HepG2 (cell line): ENCODE data around the gene ZBBX. TPM values are rescaled to one million over a fixed set of nuclear protein-coding genes. Genes with fewer than 3 reads are reported as not detected.

Experiments used
- ATAC-seq: fragments of 200-7000 bp; cut with Tn5 transposase; 3 replicates; pipeline ENCODE4 v1.9.1; 2020; ENCODE audit warnings: mild to moderate bottlenecking, moderate library complexity
- BruUV-seq: library from RNA; stranded (reverse); fragments of 400-500 nt; replicated peaks from 2 replicates; lab custom pipeline; 2021; lab: Mats Ljungman, UMichigan
- CTCF ChIA-PET: fragments of 300-600 bp; formaldehyde crosslinking; extraction: SDS; loops from one replicate; lab custom pipeline; 2021; ENCODE audit warnings: low total read pairs, inconsistent platforms, low intra/inter-chr PET ratio; lab: Yijun Ruan, JAX
- POLR2A ChIA-PET: fragments of 350-600 bp; sonication (Branson Sonifier 250); formaldehyde crosslinking; loops from one replicate; lab custom pipeline; 2020; ENCODE audit warnings: antibody characterized with exemption, inconsistent platforms; lab: Yijun Ruan, JAX
- DNase-seq: peaks from one replicate; pipeline ENCODE4 v3.0.0-alpha.2; 2015; ENCODE audit warnings: low spot score
- FAIRE-seq: peaks from 3 replicates; lab custom pipeline; 2011; peaks lifted over from hg19 to GRCh38; lab: Jason Lieb, UNC
- H2AFZ ChIP-seq: one replicate; pipeline ENCODE4 v1.6.1; 2011; ENCODE audit warnings: low read length, inconsistent platforms
- H3K27ac ChIP-seq: fragments of 300-600 bp; 3 replicates; pipeline ENCODE4 v1.8.0; 2011; ENCODE audit warnings: mixed run types, mild to moderate bottlenecking, mixed read lengths, low read length, inconsistent platforms; ENCODE audit not compliant: insufficient read depth; ENCODE audit errors: extremely low read length
- H3K27me3 ChIP-seq, 2 experiments: fragments of 200-600 bp in 1 of 2; 2 replicates in 1 of 2; 3 replicates in 1 of 2; pipeline versions ENCODE4 v1.6.0 to v1.8.0; 2011; ENCODE audit warnings: low read length in 2 of 2, mild to moderate bottlenecking in 2 of 2, moderate library complexity in 2 of 2, inconsistent platforms in 1 of 2; ENCODE audit not compliant: insufficient read depth in 2 of 2, control insufficient read depth in 1 of 2
- H3K36me3 ChIP-seq, 2 experiments: fragments of 200-600 bp in 1 of 2; replicated peaks in 1 of 2; 2 replicates in 1 of 2; 3 replicates in 1 of 2; pipeline versions ENCODE4 v1.5.1 to v1.8.0; 2011; ENCODE audit warnings: low read length in 2 of 2, inconsistent platforms in 1 of 2; ENCODE audit not compliant: insufficient read depth in 2 of 2, control insufficient read depth in 1 of 2
- H3K4me1 ChIP-seq: 2 replicates; pipeline ENCODE4 v1.5.1; 2012; ENCODE audit warnings: low read length, inconsistent platforms; ENCODE audit not compliant: insufficient read depth
- H3K4me2 ChIP-seq: 2 replicates; pipeline ENCODE4 v1.6.0; 2011; ENCODE audit warnings: low read depth, low read length, inconsistent platforms
- H3K4me3 ChIP-seq, 3 experiments: fragments of 200-600 bp in 1 of 3; sonication (generic), shearing (Covaris generic) in 1 of 3; replicated peaks in 1 of 3; 2 replicates each; pipeline ENCODE4 v1.5.1; 2011 to 2016; ENCODE audit warnings: low read length in 3 of 3, inconsistent platforms in 2 of 3, low read depth in 2 of 3, mild to moderate bottlenecking in 2 of 3, control low read depth in 1 of 3, mixed read lengths in 1 of 3; ENCODE audit not compliant: insufficient read depth in 1 of 3
- H3K79me2 ChIP-seq: one replicate; pipeline ENCODE4 v1.6.1; 2011; ENCODE audit warnings: low read length, inconsistent platforms; ENCODE audit not compliant: insufficient read depth
- H3K9ac ChIP-seq: 2 replicates; pipeline ENCODE4 v1.6.0; 2011; ENCODE audit warnings: mild to moderate bottlenecking, low read depth, low read length, inconsistent platforms; ENCODE audit not compliant: insufficient read depth
- H3K9me3 ChIP-seq: 2 replicates; pipeline ENCODE4 v1.5.1; 2012; ENCODE audit warnings: mild to moderate bottlenecking, low read length
- H4K20me1 ChIP-seq: 2 replicates; pipeline ENCODE4 v1.6.0; 2011; ENCODE audit warnings: inconsistent platforms, mild to moderate bottlenecking, low read length, moderate library complexity; ENCODE audit not compliant: insufficient read depth
- ATF7-NPFF ChIP-seq: sonication (generic); formaldehyde crosslinking; IDR thresholded peaks from 2 replicates; pipeline ENCODE4 v1.8.1; 2023; ENCODE audit warnings: mild to moderate bottlenecking, low read depth, missing genetic modification reagents, moderate library complexity
- EZH2 ChIP-seq: conservative IDR thresholded peaks from 2 replicates; pipeline ENCODE4 v1.6.1; 2012; ENCODE audit warnings: mild to moderate bottlenecking, low read depth, low read length, moderate library complexity
- FOXK2 ChIP-seq: fragments of 450-650 bp; IDR thresholded peaks from 2 replicates; pipeline ENCODE4 v1.6.1; 2016
- GATA4 ChIP-seq: sonication (generic); IDR thresholded peaks from 2 replicates; pipeline ENCODE4 v1.6.1; 2016; ENCODE audit warnings: antibody characterized with exemption, low read depth, borderline replicate concordance
- HOXA3 ChIP-seq: sonication (generic); formaldehyde crosslinking; IDR thresholded peaks from 2 replicates; pipeline ENCODE4 v1.5.0; 2020; ENCODE audit warnings: missing genetic modification reagents
- MED1 ChIP-seq: sonication (generic); formaldehyde crosslinking; IDR thresholded peaks from 2 replicates; pipeline ENCODE4 v1.4.0; 2020; ENCODE audit warnings: missing genetic modification reagents
- NFIC ChIP-seq: IDR thresholded peaks from 2 replicates; pipeline ENCODE4 v1.6.1; 2012; ENCODE audit warnings: mild to moderate bottlenecking, low read length, inconsistent platforms
- NPAS2 ChIP-seq: sonication (generic); formaldehyde crosslinking; IDR thresholded peaks from 2 replicates; pipeline ENCODE4 v1.8.0; 2022; ENCODE audit warnings: mild to moderate bottlenecking, missing genetic modification reagents, borderline replicate concordance
- SRY ChIP-seq: sonication (generic); formaldehyde crosslinking; IDR thresholded peaks from 2 replicates; pipeline ENCODE4 v1.8.0; 2022; ENCODE audit warnings: mild to moderate bottlenecking, missing genetic modification reagents
- ZC3H13 ChIP-seq: sonication (generic); formaldehyde crosslinking; IDR thresholded peaks from 2 replicates; pipeline ENCODE4 v1.8.1; 2023; ENCODE audit warnings: mild to moderate bottlenecking, missing genetic modification reagents, moderate library complexity
- ZFP36L2 ChIP-seq: sonication (generic); formaldehyde crosslinking; IDR thresholded peaks from 2 replicates; pipeline ENCODE4 v1.4.0; 2020; ENCODE audit warnings: missing genetic modification reagents
- ZNF431 ChIP-seq: sonication (generic); formaldehyde crosslinking; IDR thresholded peaks from 2 replicates; pipeline ENCODE4 v1.9.0; 2022; ENCODE audit warnings: missing genetic modification reagents, low read depth, mild to moderate bottlenecking, borderline replicate concordance
- ZNF557 ChIP-seq: sonication (generic); formaldehyde crosslinking; IDR thresholded peaks from 2 replicates; pipeline ENCODE4 v1.4.0; 2020; ENCODE audit warnings: missing genetic modification reagents
- in situ Hi-C: cut with HindIII; loops from 2 replicates; pipeline ENCODE4 v1.10.0; 2017; ENCODE audit warnings: low pct_unique_long_range_greater_than_20kb; ENCODE audit not compliant: extremely low pct_ligation_motif_present
- intact Hi-C: fragments of 100-400 bp; cut with micrococcal nuclease; formaldehyde crosslinking; loops from one replicate; pipeline ENCODE4 v1.10.0; 2022; ENCODE audit not compliant: unreplicated experiment
- polyA plus RNA-seq, 8 experiments: library from polyadenylated mRNA; depleted of rRNA in 3 of 8; stranded (reverse) in 7 of 8; unstranded in 1 of 8; fragments of >200 nt; fragmentation: Illumina TruSeq in 4 of 8; extraction: Trizol in 4 of 8; gene quantifications; 2 replicates each; pipeline versions ENCODE4 v1.2.1 to v1.2.3, GENCODE V29; 2011 to 2016; ENCODE audit warnings: low read depth in 4 of 8, missing spikeins in 1 of 8, mixed read lengths in 1 of 8; ENCODE audit not compliant: insufficient read depth in 1 of 8
- total RNA-seq, 5 experiments: library from RNA; depleted of rRNA; stranded (reverse); fragments of >200 nt; fragmentation: Illumina TruSeq; extraction: Trizol; gene quantifications; 2 replicates each; pipeline ENCODE4 v1.2.3, GENCODE V29; 2016; ENCODE audit warnings: low read depth in 1 of 5
- TF ChIP-seq, protein P1 (sequence below): sonication (generic); formaldehyde crosslinking; IDR thresholded peaks from 2 replicates; pipeline ENCODE4 v1.4.0; 2020; ENCODE audit warnings: low read depth, missing genetic modification reagents
- TF ChIP-seq, protein P2 (sequence below): sonication (generic); formaldehyde crosslinking; IDR thresholded peaks from 2 replicates; pipeline ENCODE4 v1.4.0; 2020; ENCODE audit warnings: missing genetic modification reagents
- TF ChIP-seq, protein P3 (sequence below): sonication (generic); formaldehyde crosslinking; IDR thresholded peaks from 2 replicates; pipeline ENCODE4 v1.5.1; 2020; ENCODE audit warnings: missing genetic modification reagents, mild to moderate bottlenecking, borderline replicate concordance
- TF ChIP-seq, protein P4 (sequence below): sonication (generic); formaldehyde crosslinking; IDR thresholded peaks from 2 replicates; pipeline ENCODE4 v1.8.0; 2022; ENCODE audit warnings: mild to moderate bottlenecking, missing genetic modification reagents; ENCODE audit not compliant: insufficient replicate concordance

Gene ZBBX
- total and polyA plus RNA-seq, 2 of the 13 experiments (the other 11 are each of a cell fraction or from before 2014, with no cell fraction given): not detected

DNA sequence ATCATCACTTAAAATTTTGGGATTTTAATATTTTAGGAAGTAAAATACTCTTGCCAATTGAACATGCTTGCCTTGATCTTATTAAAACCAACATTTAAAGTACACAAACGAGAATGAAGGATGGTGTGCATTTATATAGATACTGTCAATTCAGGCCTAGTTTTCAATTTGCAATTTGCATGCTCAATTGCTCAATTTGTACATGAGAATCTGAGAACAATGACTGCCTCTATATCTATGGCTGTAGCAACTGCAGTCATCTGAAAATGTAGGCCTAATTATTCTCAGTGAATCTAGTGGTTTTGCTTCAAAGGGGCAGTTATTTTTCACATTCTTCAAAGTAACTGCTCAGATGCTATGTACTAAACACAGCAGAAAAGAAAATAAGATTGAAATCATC is 18.8 kb downstream of the ZBBX start (continued):
- TF ChIP-seq, protein P1, sequence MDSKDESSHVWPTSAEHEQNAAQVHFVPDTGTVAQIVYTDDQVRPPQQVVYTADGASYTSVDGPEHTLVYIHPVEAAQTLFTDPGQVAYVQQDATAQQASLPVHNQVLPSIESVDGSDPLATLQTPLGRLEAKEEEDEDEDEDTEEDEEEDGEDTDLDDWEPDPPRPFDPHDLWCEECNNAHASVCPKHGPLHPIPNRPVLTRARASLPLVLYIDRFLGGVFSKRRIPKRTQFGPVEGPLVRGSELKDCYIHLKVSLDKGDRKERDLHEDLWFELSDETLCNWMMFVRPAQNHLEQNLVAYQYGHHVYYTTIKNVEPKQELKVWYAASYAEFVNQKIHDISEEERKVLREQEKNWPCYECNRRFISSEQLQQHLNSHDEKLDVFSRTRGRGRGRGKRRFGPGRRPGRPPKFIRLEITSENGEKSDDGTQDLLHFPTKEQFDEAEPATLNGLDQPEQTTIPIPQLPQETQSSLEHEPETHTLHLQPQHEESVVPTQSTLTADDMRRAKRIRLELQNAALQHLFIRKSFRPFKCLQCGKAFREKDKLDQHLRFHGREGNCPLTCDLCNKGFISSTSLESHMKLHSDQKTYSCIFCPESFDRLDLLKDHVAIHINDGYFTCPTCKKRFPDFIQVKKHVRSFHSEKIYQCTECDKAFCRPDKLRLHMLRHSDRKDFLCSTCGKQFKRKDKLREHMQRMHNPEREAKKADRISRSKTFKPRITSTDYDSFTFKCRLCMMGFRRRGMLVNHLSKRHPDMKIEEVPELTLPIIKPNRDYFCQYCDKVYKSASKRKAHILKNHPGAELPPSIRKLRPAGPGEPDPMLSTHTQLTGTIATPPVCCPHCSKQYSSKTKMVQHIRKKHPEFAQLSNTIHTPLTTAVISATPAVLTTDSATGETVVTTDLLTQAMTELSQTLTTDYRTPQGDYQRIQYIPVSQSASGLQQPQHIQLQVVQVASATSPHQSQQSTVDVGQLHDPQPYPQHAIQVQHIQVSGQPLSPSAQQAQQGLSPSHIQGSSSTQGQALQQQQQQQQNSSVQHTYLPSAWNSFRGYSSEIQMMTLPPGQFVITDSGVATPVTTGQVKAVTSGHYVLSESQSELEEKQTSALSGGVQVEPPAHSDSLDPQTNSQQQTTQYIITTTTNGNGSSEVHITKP: no peak
- TF ChIP-seq MED1 (CRISPR knock-in tag) (no peak), GATA4 (no peak), HOXA3 (no peak)

DNA sequence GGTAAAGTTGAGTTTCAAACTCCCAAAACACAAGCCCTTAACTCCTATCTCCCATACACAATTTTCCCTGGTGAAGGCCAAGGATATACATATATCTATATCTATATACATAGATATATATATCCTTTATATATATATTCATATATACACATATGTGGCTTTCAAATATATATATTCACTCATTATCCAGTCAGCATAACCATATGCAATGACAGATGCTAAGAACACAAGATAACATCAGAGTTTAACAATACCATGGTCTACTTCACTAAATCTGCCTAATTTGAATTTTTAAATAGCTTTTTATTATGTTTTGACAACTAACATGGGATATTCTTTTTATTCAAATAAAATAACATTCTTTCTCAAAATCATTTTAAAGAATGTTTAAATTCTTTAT is 24.7 kb downstream of the ZBBX start:
- DNase-seq: no peak
- ATAC-seq: no peak
- ChIA-PET CTCF (no interaction called here), POLR2A (no interaction called here)
- intact Hi-C loops (no loop called here), in situ Hi-C loops (no loop called here)
- no peak overlapping the region for H3K4me2 ChIP-seq
- H3K4me3 ChIP-seq: no peak overlapping the region
- TF ChIP-seq EZH2 (no peak), ZC3H13 (CRISPR knock-in tag) (no peak), ATF7-NPFF (CRISPR knock-in tag) (no peak), ZNF431 (CRISPR knock-in tag) (no peak), NFIC (no peak), NPAS2 (CRISPR knock-in tag) (no peak), ZNF557 (no peak), ZFP36L2 (no peak), SRY (no peak), FOXK2 (no peak)
- TF ChIP-seq, protein P2, sequence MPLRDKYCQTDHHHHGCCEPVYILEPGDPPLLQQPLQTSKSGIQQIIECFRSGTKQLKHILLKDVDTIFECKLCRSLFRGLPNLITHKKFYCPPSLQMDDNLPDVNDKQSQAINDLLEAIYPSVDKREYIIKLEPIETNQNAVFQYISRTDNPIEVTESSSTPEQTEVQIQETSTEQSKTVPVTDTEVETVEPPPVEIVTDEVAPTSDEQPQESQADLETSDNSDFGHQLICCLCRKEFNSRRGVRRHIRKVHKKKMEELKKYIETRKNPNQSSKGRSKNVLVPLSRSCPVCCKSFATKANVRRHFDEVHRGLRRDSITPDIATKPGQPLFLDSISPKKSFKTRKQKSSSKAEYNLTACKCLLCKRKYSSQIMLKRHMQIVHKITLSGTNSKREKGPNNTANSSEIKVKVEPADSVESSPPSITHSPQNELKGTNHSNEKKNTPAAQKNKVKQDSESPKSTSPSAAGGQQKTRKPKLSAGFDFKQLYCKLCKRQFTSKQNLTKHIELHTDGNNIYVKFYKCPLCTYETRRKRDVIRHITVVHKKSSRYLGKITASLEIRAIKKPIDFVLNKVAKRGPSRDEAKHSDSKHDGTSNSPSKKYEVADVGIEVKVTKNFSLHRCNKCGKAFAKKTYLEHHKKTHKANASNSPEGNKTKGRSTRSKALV (CRISPR knock-in tag): no peak
- TF ChIP-seq, protein P3, sequence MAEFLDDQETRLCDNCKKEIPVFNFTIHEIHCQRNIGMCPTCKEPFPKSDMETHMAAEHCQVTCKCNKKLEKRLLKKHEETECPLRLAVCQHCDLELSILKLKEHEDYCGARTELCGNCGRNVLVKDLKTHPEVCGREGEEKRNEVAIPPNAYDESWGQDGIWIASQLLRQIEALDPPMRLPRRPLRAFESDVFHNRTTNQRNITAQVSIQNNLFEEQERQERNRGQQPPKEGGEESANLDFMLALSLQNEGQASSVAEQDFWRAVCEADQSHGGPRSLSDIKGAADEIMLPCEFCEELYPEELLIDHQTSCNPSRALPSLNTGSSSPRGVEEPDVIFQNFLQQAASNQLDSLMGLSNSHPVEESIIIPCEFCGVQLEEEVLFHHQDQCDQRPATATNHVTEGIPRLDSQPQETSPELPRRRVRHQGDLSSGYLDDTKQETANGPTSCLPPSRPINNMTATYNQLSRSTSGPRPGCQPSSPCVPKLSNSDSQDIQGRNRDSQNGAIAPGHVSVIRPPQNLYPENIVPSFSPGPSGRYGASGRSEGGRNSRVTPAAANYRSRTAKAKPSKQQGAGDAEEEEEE (CRISPR knock-in tag): no peak
- TF ChIP-seq, protein P4, sequence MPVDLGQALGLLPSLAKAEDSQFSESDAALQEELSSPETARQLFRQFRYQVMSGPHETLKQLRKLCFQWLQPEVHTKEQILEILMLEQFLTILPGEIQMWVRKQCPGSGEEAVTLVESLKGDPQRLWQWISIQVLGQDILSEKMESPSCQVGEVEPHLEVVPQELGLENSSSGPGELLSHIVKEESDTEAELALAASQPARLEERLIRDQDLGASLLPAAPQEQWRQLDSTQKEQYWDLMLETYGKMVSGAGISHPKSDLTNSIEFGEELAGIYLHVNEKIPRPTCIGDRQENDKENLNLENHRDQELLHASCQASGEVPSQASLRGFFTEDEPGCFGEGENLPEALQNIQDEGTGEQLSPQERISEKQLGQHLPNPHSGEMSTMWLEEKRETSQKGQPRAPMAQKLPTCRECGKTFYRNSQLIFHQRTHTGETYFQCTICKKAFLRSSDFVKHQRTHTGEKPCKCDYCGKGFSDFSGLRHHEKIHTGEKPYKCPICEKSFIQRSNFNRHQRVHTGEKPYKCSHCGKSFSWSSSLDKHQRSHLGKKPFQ (CRISPR knock-in tag): no peak
- H3K79me2 ChIP-seq: no peaks in the 10 kb centered on the region
- H2AFZ ChIP-seq: no peak overlapping the region
- no peak overlapping the region for H3K9ac ChIP-seq
- no peak overlapping the region for H3K27ac ChIP-seq
- H4K20me1 ChIP-seq: no peaks in the 10 kb centered on the region
- H3K9me3 ChIP-seq: no peaks in the 10 kb centered on the region
- H3K36me3 ChIP-seq: no peaks in the 10 kb centered on the region
- no peak for FAIRE-seq
- H3K27me3 ChIP-seq: no peaks in the 10 kb centered on the region
- H3K4me1 ChIP-seq: no peaks in the 10 kb centered on the region
- no TSS peak for BruUV-seq
